Activated CD4-positive, alpha-beta T cell treated with anti-CD3 and anti-CD28 coated beads, Interleukin-2, amount 50 U/mL, for 4 hours (primary cell): ENCODE data around the gene PCDH1.
A peak's percentile ranks its signal among the peaks of the same experiment; 100 is the strongest.

ENCODE experiments used
- DNase-seq, 2 experiments: peaks; one replicate each; pipeline ENCODE4 v3.0.0-alpha.2; 2020

The PCDH1 gene

GRCh38 chr5:141852448-141852847, 25.8 kb downstream of the PCDH1 start:
- DNase-seq, result no peak

- DNase-seq, result no peak
Measured at GRCh38 chr5:141851195-141851874, 26.9 kb downstream of the PCDH1 start.

GRCh38 chr5:141850786-141851185, 27.4 kb downstream of the PCDH1 start:
- no peak for DNase-seq

GRCh38 chr5:141850244-141850768, 27.9 kb downstream of the PCDH1 start:
- DNase-seq, result peak; percentile 26 to 30

GRCh38 chr5:141849415-141850243, 28.6 kb downstream of the PCDH1 start:
- DNase-seq, result peak; percentile 62 to 64

GRCh38 chr5:141848744-141849414, 29.3 kb downstream of the PCDH1 start:
- peak; percentile 10 to 16 for DNase-seq

- DNase-seq, result no peak
Measured at GRCh38 chr5:141846031-141846430, 32.2 kb downstream of the PCDH1 start.

GRCh38 chr5:141845371-141845851, 32.8 kb downstream of the PCDH1 start:
- peak; percentile 7 to 9 for DNase-seq

GRCh38 chr5:141844414-141845097, 33.7 kb downstream of the PCDH1 start:
- DNase-seq, result no peak

- no peak for DNase-seq
Measured at GRCh38 chr5:141843156-141843927, 34.9 kb downstream of the PCDH1 start.

- DNase-seq, result no peak
Measured at GRCh38 chr5:141841378-141842180, 36.6 kb downstream of the PCDH1 start.

GRCh38 chr5:141840826-141841360, 37.3 kb downstream of the PCDH1 start:
- no peak for DNase-seq

- no peak for DNase-seq
Measured at GRCh38 chr5:141840280-141840812, 37.9 kb downstream of the PCDH1 start.

GRCh38 chr5:141839015-141839513, 39.1 kb downstream of the PCDH1 start:
- no peak for DNase-seq

- no peak for DNase-seq
Measured at GRCh38 chr5:141838326-141839014, 39.7 kb downstream of the PCDH1 start.

- DNase-seq, result no peak
Measured at GRCh38 chr5:141835928-141836670, 42.1 kb downstream of the PCDH1 start.

GRCh38 chr5:141834331-141834730, 43.9 kb downstream of the PCDH1 start:
- no peak for DNase-seq

- DNase-seq, result no peak
Measured at GRCh38 chr5:141832131-141832530, 46.1 kb downstream of the PCDH1 start.

- DNase-seq, result no peak
Measured at GRCh38 chr5:141828162-141828561, 50.0 kb downstream of the PCDH1 start.
